Testis (tissue), 2 donors: ENCODE results near the gene LACC1.

Source experiments
- POLR2A ChIP-seq: fragments of 450-650 bp; IDR thresholded peaks from one replicate; pipeline ENCODE4 v1.6.1; 2017; ENCODE audit warnings: antibody characterized with exemption, mild to moderate bottlenecking, moderate library complexity
- TF ChIP-seq, protein P1 (sequence below), 3 experiments: fragments of 450-650 bp in 2 of 3; fragments of 200-600 bp in 1 of 3; sonication (generic) in 1 of 3; IDR thresholded peaks; one replicate each; pipeline ENCODE4 v1.5.1; 2016 to 2019; ENCODE audit warnings: antibody characterized with exemption in 3 of 3, mild to moderate bottlenecking in 2 of 3, moderate library complexity in 1 of 3

DNA sequence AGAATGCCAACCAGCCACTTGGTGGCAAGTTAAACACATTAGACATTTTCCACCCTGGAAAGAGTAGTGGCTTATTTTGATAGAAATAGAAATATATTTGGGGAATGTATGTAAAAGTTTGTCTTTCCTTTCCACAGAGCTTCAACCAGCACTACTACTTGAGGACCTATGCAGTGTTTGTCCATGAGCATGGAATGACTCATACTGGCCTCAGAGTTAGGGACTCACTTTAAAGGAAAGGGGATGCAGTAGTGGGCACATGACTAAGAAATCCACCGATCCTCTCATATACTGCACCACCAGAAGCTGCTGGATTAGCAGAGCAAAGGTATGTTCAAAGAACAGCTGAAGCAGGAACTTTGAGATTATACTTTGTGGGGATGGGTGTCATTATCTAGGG, 62.6 kb downstream of the LACC1 start:
- no peak for TF ChIP-seq POLR2A
- TF ChIP-seq, protein P1, sequence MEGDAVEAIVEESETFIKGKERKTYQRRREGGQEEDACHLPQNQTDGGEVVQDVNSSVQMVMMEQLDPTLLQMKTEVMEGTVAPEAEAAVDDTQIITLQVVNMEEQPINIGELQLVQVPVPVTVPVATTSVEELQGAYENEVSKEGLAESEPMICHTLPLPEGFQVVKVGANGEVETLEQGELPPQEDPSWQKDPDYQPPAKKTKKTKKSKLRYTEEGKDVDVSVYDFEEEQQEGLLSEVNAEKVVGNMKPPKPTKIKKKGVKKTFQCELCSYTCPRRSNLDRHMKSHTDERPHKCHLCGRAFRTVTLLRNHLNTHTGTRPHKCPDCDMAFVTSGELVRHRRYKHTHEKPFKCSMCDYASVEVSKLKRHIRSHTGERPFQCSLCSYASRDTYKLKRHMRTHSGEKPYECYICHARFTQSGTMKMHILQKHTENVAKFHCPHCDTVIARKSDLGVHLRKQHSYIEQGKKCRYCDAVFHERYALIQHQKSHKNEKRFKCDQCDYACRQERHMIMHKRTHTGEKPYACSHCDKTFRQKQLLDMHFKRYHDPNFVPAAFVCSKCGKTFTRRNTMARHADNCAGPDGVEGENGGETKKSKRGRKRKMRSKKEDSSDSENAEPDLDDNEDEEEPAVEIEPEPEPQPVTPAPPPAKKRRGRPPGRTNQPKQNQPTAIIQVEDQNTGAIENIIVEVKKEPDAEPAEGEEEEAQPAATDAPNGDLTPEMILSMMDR (IDR thresholded peaks at IDR 0.05): no peak
